Measurements from ENCODE around the gene MOAP1.

DNA sequence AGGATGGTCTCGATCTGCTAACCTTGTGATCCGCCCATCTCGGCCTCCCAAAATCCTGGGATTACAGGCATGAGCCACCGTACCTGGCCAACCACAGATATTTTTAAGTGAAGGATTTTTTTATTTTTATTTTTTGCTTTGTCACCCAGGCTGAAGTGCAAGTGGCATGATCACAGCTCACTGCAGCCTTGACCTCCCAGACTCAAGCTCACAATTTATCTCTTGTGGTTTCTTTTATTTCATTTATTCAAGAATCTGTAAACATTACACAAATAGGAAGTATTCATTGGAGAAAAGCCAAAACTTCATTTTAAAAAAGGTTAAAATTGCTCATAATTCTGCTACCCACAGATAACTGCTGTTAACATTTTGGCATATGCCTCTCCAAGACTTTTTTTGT, 13.3 kb downstream of the MOAP1 start:
- TF ChIP-seq POLR2A (IDR thresholded peaks at IDR 0.05) (no peak), POLR2AphosphoS5 (IDR thresholded peaks at IDR 0.05; ENCODE audit: insufficient read depth in 1 of 2, low read depth in 1 of 2) (no peak)
- TF ChIP-seq, protein P1, sequence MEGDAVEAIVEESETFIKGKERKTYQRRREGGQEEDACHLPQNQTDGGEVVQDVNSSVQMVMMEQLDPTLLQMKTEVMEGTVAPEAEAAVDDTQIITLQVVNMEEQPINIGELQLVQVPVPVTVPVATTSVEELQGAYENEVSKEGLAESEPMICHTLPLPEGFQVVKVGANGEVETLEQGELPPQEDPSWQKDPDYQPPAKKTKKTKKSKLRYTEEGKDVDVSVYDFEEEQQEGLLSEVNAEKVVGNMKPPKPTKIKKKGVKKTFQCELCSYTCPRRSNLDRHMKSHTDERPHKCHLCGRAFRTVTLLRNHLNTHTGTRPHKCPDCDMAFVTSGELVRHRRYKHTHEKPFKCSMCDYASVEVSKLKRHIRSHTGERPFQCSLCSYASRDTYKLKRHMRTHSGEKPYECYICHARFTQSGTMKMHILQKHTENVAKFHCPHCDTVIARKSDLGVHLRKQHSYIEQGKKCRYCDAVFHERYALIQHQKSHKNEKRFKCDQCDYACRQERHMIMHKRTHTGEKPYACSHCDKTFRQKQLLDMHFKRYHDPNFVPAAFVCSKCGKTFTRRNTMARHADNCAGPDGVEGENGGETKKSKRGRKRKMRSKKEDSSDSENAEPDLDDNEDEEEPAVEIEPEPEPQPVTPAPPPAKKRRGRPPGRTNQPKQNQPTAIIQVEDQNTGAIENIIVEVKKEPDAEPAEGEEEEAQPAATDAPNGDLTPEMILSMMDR (IDR thresholded peaks at IDR 0.05): no peak
